ENCODE data around the gene GALNT18. TPM values are rescaled to one million over a fixed set of nuclear protein-coding genes. Genes with fewer than 3 reads are reported as not detected.

GALNT18 gene
- total RNA-seq, 1 donor from 2014 or later: 46.4 TPM

DNA sequence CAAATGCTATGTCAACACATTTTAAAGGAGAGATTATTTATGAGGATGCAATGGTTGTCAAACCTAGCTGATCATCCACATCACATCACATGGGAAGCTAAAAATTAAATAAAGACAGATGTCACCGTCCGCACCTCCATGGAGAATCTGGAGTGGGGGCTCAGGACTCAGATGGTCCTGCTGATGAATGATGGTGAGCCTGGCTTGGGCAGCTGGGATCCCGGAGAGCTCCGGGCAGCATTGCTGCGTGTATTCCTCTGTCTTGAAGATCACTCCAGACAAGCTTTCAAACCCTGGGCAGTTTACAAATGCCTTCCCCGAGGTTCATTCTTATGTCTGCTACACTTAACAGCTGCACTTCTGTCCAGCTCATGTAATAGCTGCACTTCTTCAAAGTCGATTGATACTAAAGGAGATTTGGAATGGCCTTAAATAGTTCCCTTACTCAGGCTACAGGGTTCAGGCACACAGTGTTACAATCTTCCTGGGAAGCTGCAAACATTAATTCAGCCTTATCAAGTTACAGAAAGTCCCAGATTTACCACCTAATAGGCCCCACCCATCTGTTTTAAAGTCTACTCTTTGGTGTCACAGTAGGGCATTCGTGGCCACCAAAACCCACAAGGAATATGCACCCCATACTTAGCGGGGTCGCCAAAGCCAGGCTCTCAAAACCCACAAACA is 234.0 kb downstream of the GALNT18 start:
- Histone ChIP-seq H3K4me1 (peaks cover 18% of the 10 kb centered on the region), H3K9me3 (no peaks in the 10 kb centered on the region), H3K27ac (no peak overlapping the region), H3K27me3 (ENCODE audit: low read depth) (no peaks in the 10 kb centered on the region), H3K4me3 (no peak overlapping the region), H3K36me3 (no peaks in the 10 kb centered on the region)
- ATAC-seq (no peak), DNase-seq (no peak)
- TF ChIP-seq, protein P1, sequence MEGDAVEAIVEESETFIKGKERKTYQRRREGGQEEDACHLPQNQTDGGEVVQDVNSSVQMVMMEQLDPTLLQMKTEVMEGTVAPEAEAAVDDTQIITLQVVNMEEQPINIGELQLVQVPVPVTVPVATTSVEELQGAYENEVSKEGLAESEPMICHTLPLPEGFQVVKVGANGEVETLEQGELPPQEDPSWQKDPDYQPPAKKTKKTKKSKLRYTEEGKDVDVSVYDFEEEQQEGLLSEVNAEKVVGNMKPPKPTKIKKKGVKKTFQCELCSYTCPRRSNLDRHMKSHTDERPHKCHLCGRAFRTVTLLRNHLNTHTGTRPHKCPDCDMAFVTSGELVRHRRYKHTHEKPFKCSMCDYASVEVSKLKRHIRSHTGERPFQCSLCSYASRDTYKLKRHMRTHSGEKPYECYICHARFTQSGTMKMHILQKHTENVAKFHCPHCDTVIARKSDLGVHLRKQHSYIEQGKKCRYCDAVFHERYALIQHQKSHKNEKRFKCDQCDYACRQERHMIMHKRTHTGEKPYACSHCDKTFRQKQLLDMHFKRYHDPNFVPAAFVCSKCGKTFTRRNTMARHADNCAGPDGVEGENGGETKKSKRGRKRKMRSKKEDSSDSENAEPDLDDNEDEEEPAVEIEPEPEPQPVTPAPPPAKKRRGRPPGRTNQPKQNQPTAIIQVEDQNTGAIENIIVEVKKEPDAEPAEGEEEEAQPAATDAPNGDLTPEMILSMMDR (IDR thresholded peaks at IDR 0.05): no peak
- intact Hi-C loops (cut with DNase I): no loop called here

DNA sequence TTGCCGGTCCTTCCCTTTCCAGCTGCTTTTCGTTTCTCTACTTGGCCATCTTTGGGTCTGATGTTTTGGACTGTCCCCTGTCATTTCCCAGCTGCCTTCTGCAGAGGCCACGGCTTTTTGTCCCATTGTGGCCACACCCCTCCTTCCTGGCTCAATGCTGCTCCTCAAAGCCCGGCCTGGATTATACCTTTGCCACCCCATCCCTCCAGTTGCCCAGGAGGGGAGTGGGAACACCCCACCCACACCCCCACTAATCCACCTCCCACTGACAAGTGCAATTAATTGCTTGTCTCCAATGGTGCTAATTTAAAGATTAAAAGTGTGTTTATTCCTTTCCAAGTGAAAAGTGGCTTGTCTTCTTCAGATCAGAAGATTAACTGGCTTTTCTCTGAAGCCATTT is 234.6 kb downstream of the GALNT18 start:
- Histone ChIP-seq H3K27ac (no peak overlapping the region), H3K27me3 (ENCODE audit: low read depth) (no peaks in the 10 kb centered on the region), H3K4me1 (peaks cover 15% of the 10 kb centered on the region), H3K4me3 (no peak overlapping the region), H3K9me3 (no peaks in the 10 kb centered on the region), H3K36me3 (no peaks in the 10 kb centered on the region)
- DNase-seq: no peak
- TF ChIP-seq, protein P1 (IDR thresholded peaks at IDR 0.05): no peak
- ATAC-seq: no peak
- intact Hi-C loops (cut with DNase I): no loop called here

DNA sequence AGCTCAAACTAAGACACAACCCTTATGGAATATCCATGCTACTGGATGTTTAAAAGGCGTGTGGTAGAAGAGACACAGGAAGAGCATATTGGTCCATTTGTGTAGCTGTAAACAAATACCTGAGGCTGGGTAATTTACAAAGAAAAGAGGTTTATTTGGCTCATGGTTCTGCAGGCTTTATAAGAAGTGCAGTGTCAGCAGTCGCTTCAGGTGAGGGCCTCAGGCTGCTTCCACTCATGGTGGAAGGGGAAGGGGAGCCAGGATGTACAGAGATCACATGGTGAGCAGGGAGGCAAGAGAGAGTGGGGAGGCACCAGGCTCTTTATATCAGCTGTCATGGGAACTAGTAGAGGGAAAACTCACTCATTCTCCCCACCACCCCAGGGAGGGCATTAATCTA is 237.0 kb downstream of the GALNT18 start:
- no peak for ATAC-seq
- Histone ChIP-seq H3K27ac (no peak overlapping the region), H3K9me3 (no peaks in the 10 kb centered on the region), H3K27me3 (ENCODE audit: low read depth) (no peaks in the 10 kb centered on the region), H3K4me3 (no peak overlapping the region), H3K36me3 (no peaks in the 10 kb centered on the region), H3K4me1 (peaks cover 8% of the 10 kb centered on the region)
- no peak for DNase-seq
- TF ChIP-seq, protein P1 (IDR thresholded peaks at IDR 0.05): no peak
- intact Hi-C loops (cut with DNase I): no loop called here

DNA sequence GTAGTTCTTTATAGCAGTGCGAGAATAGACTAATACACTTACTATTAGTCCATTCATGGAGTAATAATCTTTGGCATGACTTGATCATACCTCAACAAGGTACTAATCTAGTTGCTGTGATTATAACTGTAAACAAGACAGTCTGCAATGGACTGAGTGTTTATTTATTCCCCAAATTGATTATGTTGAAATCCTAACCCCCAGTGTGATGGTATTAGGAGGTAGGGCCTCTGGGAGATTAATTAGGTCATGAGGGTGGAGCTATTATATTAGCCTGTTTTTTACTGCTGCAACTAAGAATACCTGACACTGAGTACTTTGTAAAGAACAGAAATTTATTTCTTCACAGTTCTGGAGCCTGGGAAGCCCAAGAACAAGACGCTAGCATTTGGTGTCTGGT is 237.8 kb downstream of the GALNT18 start:
- TF ChIP-seq, protein P1 (IDR thresholded peaks at IDR 0.05): no peak
- ATAC-seq (no peak), DNase-seq (no peak)
- no peak overlapping the region for H3K27ac ChIP-seq
- no peaks in the 10 kb centered on the region for H3K9me3 ChIP-seq
- peaks cover 1% of the 10 kb centered on the region for H3K4me1 ChIP-seq
- no peaks in the 10 kb centered on the region for H3K27me3 ChIP-seq (ENCODE audit: low read depth)
- H3K4me3 ChIP-seq: no peak overlapping the region
- intact Hi-C loops (cut with DNase I): no loop called here
- no peaks in the 10 kb centered on the region for H3K36me3 ChIP-seq

DNA sequence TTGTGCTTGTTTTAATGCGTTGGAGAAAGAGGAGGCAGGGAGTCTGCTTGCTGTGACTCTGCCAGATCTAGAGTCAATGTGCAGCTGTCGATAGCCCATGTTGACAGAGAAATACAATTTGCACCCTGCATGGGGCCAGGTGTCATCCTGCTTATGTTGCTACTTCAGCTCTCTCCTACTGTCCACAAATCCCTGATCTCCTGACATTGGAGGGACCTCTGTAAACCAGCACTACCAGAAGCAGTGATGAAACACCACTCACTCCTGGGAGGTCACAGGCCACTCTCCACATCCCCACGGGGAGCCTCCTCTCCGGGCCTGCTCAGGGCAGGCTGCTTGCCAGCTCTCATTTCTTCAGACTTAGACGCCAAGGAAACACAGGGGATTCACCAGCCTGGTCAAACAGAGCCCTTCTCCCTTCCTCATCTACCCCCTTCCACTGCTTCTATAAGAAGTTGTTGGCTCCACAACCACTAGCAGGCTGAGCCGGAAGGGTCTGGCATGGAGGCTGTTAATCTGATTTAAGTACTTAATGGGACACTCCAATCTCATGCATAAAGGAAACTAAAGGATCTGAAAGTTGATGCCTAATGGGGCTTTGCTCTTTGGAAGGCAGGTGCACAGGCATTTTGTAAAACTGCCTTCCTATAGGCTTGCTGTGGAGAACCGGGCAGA is 238.8 kb downstream of the GALNT18 start:
- ATAC-seq (no peak), DNase-seq (no peak)
- TF ChIP-seq, protein P1 (IDR thresholded peaks at IDR 0.05): no peak
- H3K27ac ChIP-seq: no peak overlapping the region
- intact Hi-C loops (cut with DNase I): no loop called here
- no peaks in the 10 kb centered on the region for H3K36me3 ChIP-seq
- H3K4me1 ChIP-seq: no peaks in the 10 kb centered on the region
- no peaks in the 10 kb centered on the region for H3K27me3 ChIP-seq (ENCODE audit: low read depth)
- H3K4me3 ChIP-seq: no peak overlapping the region
- H3K9me3 ChIP-seq: no peaks in the 10 kb centered on the region
